ENCODE results near the gene GRIP1. TPM values are rescaled to one million over a fixed set of nuclear protein-coding genes. Genes with fewer than 3 reads are reported as not detected.

GRIP1 gene
- polyA plus RNA-seq, 1 donor from 2014 or later: not detected

DNA sequence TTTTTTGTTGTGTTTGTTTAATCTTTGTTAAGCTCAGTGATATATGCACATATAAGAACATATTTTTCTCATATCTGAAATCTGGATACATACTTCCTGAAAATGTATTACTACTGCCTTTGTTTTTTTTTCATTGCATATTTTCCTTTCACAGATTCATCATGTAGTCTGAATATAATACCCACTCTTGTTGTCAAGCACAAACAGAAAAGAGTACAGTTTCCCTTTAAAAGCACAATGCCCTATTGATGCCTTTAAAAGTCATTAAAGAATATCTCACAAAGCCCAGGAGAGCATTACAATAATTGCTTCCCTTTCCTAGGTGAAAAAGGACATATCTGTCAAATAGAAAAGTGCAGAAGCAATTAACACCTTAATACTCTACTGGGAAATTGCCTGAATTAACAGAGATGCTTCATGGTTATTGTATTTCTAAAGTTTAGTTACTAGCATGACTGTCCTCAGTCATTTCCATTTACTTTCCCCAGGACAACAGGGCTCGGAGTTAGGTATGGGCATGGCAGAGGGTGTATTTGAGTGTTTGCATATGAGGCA is 107.4 kb downstream of the GRIP1 start:
- no peak overlapping the region for H3K27ac Mint-ChIP-seq
- H3K9me3 Mint-ChIP-seq: peaks cover 0 to 1% (median 0%) of the 10 kb centered on the region in 3 donors
- H3K27me3 Mint-ChIP-seq: no peaks in the 10 kb centered on the region
- no peaks in the 10 kb centered on the region for H3K36me3 Mint-ChIP-seq
- no peak overlapping the region for H3K4me3 Mint-ChIP-seq
- peaks cover 0 to 3% (median 0%) of the 10 kb centered on the region in 3 donors for H3K4me1 Mint-ChIP-seq

DNA sequence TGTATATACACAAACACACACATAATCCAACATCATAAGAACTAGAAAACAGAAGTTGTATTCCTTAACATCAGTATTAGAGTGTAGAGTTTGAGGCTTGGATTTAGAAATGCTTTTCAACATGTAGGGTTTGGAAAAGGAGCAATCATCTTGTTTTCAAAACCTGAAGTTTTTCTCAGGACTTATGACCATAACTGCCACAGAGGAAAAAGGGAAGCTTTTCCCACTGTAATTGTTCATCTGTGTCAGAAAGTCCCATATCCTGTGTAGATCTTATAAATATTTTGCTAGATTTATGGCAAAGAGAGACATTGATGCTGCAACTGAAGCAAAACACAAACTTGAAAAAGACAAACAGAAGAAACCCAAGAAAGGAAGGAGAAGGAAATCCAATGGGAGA is 115.7 kb downstream of the GRIP1 start:
- Mint-ChIP-seq H3K27ac (no peak overlapping the region), H3K9me3 (peaks cover 3 to 21% (median 16%) of the 10 kb centered on the region in 3 donors), H3K36me3 (no peaks in the 10 kb centered on the region), H3K4me3 (no peak overlapping the region), H3K4me1 (peaks cover 0 to 1% (median 0%) of the 10 kb centered on the region in 3 donors), H3K27me3 (no peaks in the 10 kb centered on the region)

DNA sequence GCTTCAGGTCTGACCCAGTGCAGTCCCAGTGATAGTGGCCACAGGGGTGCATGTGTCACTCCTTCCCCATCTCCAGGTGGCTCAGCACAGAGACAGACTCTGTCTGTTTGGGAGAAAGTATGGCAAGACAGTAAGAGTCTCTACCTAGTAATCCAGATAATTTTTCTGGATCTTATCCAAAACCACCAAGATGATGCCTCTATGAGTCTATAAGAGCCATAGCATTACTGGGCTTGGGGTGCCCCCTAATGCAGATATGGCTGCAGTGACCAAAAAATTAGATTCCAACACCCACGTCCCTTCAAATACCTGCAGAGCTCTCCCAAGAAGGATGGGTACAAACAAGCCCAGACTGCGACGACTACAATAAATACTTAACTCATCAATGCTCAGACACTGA is 123.8 kb downstream of the GRIP1 start:
- Mint-ChIP-seq H3K27ac (no peak overlapping the region), H3K9me3 (peaks cover 0 to 3% (median 2%) of the 10 kb centered on the region in 3 donors), H3K4me3 (no peak overlapping the region), H3K36me3 (peaks cover 2% of the 10 kb centered on the region), H3K27me3 (peaks cover 3% of the 10 kb centered on the region), H3K4me1 (no peaks in the 10 kb centered on the region)

DNA sequence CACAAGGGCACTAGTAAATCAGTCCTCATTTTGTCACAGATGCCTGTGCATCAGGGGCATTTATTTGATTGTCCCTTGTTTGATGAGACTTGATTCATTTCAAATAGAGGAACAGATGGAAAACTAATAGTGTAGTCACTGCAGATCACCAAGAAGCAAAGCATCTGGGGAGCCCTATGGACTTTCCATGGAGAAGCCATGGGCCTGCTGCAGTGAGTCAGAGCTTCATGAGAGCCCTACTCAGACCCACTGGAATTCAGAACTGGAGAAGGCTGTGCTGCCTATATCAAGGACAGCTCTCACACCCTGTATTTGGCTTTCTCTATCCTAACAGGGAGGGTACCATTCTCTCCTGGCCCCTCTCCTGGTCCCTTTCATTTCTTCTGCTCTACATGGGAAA is 126.2 kb downstream of the GRIP1 start:
- Mint-ChIP-seq H3K9me3 (no peaks in the 10 kb centered on the region), H3K4me1 (peaks cover 0 to 8% (median 7%) of the 10 kb centered on the region in 3 donors), H3K4me3 (no peak overlapping the region), H3K36me3 (peaks cover 2% of the 10 kb centered on the region), H3K27me3 (peaks cover 3% of the 10 kb centered on the region), H3K27ac (no peak overlapping the region)

DNA sequence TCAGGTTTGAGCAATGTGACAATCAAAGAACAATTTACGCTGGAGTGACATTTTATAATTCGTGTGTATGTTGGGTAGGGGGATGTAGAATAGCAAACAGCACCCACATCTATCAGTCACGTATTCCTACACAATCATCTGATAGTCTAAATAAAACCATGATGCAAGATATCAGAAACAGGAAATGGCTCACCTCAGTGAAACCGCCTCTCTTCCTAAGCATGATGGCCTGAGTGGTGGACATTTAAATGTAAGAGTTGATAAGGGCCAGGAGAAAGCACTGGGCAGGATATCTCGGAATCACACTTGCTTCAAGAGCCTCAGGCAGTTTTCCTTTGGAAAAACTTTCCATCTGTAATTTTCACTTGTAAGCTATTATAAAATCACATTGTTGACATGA is 128.2 kb downstream of the GRIP1 start:
- no peak overlapping the region for H3K27ac Mint-ChIP-seq
- no peaks in the 10 kb centered on the region for H3K9me3 Mint-ChIP-seq
- H3K27me3 Mint-ChIP-seq: peaks cover 3% of the 10 kb centered on the region
- peaks cover 0 to 8% (median 7%) of the 10 kb centered on the region in 3 donors for H3K4me1 Mint-ChIP-seq
- H3K4me3 Mint-ChIP-seq: no peak overlapping the region
- peaks cover 2% of the 10 kb centered on the region for H3K36me3 Mint-ChIP-seq

DNA sequence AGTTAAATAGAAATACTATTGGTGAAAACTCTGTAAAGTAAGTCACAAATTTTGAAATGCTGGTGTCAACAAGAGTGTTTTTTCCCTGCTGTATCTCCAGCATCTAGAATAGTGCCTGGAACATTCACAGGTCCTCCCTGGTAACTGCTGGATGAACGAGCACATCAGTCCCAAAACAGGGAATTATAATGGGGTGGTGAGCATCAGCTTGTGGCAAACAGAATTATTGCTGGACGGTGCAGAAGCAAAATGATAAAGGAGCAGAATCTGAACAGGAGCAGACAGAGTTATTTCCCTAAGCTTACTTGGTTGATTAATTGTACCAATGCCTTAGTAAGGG is 129.9 kb downstream of the GRIP1 start:
- no peaks in the 10 kb centered on the region for H3K27me3 Mint-ChIP-seq

DNA sequence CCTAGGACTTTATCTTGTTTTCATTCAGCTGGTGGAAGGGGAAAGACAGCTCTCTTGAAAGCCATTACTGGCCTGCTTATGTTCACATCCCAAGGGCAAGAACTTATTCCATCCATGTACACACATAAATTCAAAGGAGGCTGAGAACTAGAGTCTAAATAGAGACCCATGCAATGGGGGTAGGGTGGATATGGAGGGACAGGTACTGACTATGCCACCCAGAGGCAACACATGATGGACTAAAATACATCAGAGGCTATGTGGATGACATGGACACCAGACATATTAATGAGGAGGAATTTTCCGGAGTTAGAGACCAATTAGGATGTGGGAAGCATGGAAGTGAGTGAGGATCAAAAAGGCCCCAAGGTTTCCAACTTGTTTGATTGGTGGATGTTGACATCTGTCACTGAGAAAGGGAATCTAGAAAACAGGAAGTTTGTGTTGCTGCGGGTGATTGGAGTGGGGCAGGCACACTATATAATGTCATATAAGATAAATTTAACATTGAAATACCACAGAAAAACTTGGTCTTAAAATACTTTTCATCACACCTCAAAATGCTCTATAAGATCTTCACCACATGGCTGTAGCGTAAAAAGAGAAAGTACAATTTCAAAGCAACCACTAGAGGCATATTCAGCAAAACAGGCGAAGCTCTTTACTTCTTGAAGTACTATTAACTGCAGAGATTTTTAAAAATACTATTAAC is 130.4 kb downstream of the GRIP1 start:
- peaks cover 2% of the 10 kb centered on the region for H3K36me3 Mint-ChIP-seq
- peak overlapping the region in 1 of 3 donors; percentile 1 for H3K27ac Mint-ChIP-seq
- no peaks in the 10 kb centered on the region for H3K27me3 Mint-ChIP-seq
- no peak overlapping the region for H3K4me3 Mint-ChIP-seq
- H3K9me3 Mint-ChIP-seq: no peaks in the 10 kb centered on the region
- H3K4me1 Mint-ChIP-seq: peaks cover 0 to 8% (median 7%) of the 10 kb centered on the region in 3 donors

More for the DNA sequence above, 129.9 kb downstream of the GRIP1 start:
- Mint-ChIP-seq H3K4me3 (no peak overlapping the region), H3K36me3 (peaks cover 2% of the 10 kb centered on the region), H3K27ac (no peak overlapping the region), H3K4me1 (peaks cover 0 to 8% (median 7%) of the 10 kb centered on the region in 3 donors), H3K9me3 (no peaks in the 10 kb centered on the region)

DNA sequence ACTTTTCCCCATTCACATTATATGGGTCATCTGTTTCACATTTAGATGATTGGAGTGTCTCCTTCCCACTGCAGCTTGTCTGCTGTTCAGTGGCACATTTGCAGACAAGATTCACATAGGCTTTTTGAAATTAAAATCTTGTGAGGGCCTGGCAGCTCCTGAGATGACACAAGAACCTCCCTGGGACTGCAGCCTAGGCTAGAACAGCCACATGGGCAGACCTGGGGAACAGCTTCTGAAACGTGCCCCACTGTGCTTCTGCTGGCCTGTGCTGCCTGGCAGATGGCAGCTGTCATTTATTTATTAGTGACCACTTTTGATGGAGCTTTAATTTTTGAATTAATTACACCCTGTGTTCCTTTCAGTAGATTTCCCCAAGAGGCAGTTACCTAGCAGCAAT is 137.4 kb downstream of the GRIP1 start:
- Mint-ChIP-seq H3K4me1 (no peaks in the 10 kb centered on the region), H3K27me3 (no peaks in the 10 kb centered on the region), H3K36me3 (no peaks in the 10 kb centered on the region), H3K27ac (no peak overlapping the region), H3K9me3 (no peaks in the 10 kb centered on the region), H3K4me3 (no peak overlapping the region)

DNA sequence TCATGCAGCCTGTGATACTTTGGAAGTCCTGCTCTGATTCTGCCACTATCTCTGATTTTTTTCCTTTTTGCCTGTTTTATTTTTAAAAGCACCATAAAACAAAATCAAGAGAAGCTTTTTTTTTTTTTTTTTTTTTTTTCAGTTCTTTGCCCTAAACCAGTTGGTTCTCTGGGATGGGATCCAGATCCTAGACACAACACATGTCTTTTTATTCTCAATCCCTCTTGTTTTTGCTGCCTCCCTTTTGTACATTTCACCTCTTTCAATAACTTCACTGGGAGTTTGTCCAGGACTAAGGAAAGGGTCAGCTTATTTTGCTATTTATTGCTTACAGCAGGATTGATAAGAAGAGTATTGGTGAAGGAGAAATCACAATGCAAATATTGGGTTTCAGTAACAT is 139.4 kb downstream of the GRIP1 start:
- Mint-ChIP-seq H3K27me3 (no peaks in the 10 kb centered on the region), H3K9me3 (no peaks in the 10 kb centered on the region), H3K27ac (no peak overlapping the region), H3K4me1 (no peaks in the 10 kb centered on the region), H3K36me3 (no peaks in the 10 kb centered on the region), H3K4me3 (no peak overlapping the region)

DNA sequence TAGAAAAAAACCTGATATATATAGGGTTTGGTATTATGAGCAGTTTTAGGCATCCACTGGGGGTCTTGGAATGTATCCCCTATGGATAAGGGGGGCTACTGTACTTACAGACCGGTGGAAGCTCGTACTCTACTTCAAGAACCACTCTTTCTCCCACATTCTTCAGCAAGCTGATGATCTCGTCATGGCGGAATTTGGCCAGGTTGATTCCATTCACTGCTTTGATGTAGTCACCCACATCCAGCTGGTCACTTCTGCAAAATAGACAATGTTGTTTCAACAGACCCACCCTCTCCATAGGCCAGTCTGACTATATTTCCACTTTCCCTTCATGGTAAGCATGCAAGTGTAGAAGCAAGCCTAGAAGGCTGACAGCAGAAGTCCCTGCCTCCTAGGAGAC is 139.9 kb downstream of the GRIP1 start:
- H3K9me3 Mint-ChIP-seq: no peaks in the 10 kb centered on the region
- no peaks in the 10 kb centered on the region for H3K36me3 Mint-ChIP-seq
- H3K4me3 Mint-ChIP-seq: no peak overlapping the region
- no peaks in the 10 kb centered on the region for H3K27me3 Mint-ChIP-seq
- no peak overlapping the region for H3K27ac Mint-ChIP-seq
- H3K4me1 Mint-ChIP-seq: no peaks in the 10 kb centered on the region

DNA sequence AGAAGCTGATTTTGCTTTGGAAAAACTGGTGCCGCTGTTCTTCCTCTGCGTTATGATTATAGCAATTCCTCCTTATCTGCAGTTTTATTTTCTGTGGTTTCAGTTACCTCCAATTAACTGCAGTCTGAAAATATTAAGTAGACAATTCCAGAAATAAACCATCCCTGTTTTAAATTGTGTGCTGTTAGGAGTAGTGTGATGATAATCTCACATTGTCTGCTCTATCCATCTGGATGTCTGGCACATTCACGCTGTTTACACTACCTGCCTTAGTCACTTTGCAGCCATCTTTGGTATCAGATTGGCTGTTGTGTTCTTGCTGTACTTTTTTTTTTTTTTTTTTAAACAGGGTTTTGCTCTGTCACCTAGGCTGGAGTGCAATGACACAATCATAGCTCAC is 141.0 kb downstream of the GRIP1 start:
- Mint-ChIP-seq H3K27ac (no peak overlapping the region), H3K9me3 (no peaks in the 10 kb centered on the region), H3K36me3 (no peaks in the 10 kb centered on the region), H3K4me3 (no peak overlapping the region), H3K27me3 (no peaks in the 10 kb centered on the region), H3K4me1 (no peaks in the 10 kb centered on the region)

DNA sequence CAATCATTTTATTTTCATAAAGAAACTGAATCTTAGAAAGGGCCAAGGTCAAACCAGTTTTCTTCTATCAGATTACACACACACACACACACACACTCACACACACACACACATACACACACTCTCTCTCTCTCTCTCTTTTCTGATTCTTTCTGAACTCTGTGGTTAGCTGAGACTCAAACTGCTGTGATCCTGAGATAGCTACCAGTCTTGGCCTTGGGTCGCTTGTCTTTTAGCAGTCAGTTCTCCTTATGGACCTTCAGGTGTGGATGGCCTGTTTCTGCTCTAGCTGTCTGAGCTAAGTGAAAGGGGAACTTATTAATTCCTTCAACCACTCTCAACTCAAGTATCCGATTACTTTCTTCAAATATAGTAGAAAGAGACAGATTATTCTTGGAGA is 145.1 kb downstream of the GRIP1 start:
- Mint-ChIP-seq H3K9me3 (no peaks in the 10 kb centered on the region), H3K4me3 (no peak overlapping the region), H3K36me3 (no peaks in the 10 kb centered on the region), H3K27me3 (no peaks in the 10 kb centered on the region), H3K27ac (no peak overlapping the region), H3K4me1 (peaks cover 0 to 1% (median 0%) of the 10 kb centered on the region in 3 donors)

DNA sequence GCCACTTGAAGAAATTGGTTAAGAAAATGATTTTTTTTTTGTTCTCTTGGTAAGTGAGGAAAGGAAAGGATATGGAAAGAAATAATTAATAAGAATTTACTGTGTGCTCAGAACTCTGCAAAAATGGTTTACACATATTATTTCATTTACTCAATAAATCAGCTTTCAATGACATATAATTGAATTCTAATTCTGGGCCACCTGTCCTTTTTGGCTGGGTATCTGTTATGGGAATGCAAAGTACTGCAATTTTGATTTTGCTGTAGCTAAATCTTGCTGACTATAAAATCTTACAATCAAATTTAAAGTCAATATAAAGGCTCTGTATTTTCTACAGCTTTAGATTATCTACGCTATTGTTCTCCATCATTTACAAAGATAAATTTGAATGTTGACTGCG is 147.1 kb downstream of the GRIP1 start:
- Mint-ChIP-seq H3K27me3 (no peaks in the 10 kb centered on the region), H3K4me1 (peaks cover 0 to 1% (median 0%) of the 10 kb centered on the region in 3 donors), H3K9me3 (peaks cover 0 to 2% (median under 1%) of the 10 kb centered on the region in 3 donors), H3K36me3 (no peaks in the 10 kb centered on the region), H3K4me3 (no peak overlapping the region), H3K27ac (no peak overlapping the region)

DNA sequence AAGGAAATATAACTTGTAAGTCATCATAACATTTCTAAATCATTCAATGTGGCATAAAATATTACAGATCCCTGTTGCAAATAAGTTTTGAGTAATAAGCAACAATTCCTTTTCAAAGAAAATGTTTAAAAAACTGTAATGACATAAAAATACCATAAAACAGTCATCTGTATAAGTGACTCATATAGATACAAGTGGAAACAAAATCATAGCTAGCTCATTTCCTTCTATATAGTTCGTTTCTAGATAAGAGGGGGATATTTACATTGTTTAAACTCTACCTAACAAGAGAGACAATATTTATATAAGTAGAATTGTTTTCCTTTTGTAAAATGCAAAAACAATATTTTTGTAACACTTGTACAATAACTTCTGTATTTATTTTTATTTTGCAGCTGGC is 148.9 kb downstream of the GRIP1 start:
- H3K9me3 Mint-ChIP-seq: peaks cover 0 to 3% (median 2%) of the 10 kb centered on the region in 3 donors
- H3K27ac Mint-ChIP-seq: no peak overlapping the region
- no peaks in the 10 kb centered on the region for H3K36me3 Mint-ChIP-seq
- H3K27me3 Mint-ChIP-seq: no peaks in the 10 kb centered on the region
- no peak overlapping the region for H3K4me3 Mint-ChIP-seq
- peaks cover 0 to 1% (median 0%) of the 10 kb centered on the region in 3 donors for H3K4me1 Mint-ChIP-seq

DNA sequence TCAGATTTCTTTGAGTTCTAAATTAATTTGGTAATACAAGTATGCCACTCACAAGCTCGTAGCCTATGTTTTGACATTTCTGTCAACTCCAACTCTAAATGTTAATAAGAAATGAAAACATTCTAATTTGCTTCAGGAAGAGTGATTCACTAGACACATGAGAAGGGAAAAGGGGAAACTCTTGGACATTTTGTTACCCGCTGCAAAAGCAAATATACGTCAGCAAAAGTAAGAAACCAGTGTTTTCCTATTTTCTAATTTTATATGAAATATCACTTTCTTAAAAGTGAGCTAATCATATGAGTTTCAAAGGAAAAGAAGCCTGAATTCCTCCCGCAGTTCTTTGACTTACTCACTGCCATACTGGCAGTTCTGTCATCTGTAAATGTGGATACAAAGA is 162.3 kb downstream of the GRIP1 start:
- H3K27ac Mint-ChIP-seq: no peak overlapping the region
- no peaks in the 10 kb centered on the region for H3K36me3 Mint-ChIP-seq
- no peak overlapping the region for H3K4me3 Mint-ChIP-seq
- no peaks in the 10 kb centered on the region for H3K4me1 Mint-ChIP-seq
- no peaks in the 10 kb centered on the region for H3K9me3 Mint-ChIP-seq
- no peaks in the 10 kb centered on the region for H3K27me3 Mint-ChIP-seq

DNA sequence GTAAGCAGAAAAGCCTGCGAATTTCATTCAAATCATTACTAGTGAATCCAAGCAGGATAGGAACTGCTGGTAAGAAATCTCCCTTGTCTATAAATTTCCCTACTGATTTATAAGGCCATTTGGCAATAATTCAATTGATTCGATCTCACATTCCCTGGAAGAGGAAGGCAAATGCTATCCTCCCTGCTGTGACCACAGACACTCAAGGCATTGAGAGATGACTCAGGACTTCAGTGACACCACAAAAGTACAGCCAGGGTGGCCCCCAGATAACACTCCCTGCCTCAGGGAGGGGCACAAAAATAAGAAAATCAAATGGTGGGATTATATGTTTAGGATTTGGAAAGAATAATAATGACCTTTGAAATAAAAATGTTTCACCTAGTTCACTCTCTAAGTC is 162.7 kb downstream of the GRIP1 start:
- H3K9me3 Mint-ChIP-seq: peaks cover 0 to under 1% (median 0%) of the 10 kb centered on the region in 3 donors
- no peak overlapping the region for H3K27ac Mint-ChIP-seq
- no peaks in the 10 kb centered on the region for H3K36me3 Mint-ChIP-seq
- no peaks in the 10 kb centered on the region for H3K27me3 Mint-ChIP-seq
- H3K4me3 Mint-ChIP-seq: no peak overlapping the region
- no peaks in the 10 kb centered on the region for H3K4me1 Mint-ChIP-seq
